Activated naive CD8-positive, alpha-beta T cell treated with anti-CD3 and anti-CD28 coated beads, Interleukin-2, amount 10 ng/mL, durations not matched to agents 7 days and 5 days (primary cell): ENCODE measurements around the gene TNFSF8. TPM values are rescaled to one million over a fixed set of nuclear protein-coding genes. Genes with fewer than 3 reads are reported as not detected.

Experiments
- ATAC-seq: fragments of 150-1000 bp; cut with Tn5 transposase; one replicate; pipeline ENCODE4 v1.10.0; 2021; ENCODE audit warnings: low read depth, moderate library complexity
- POLR2A ChIA-PET: fragments of 350-600 bp; sonication (Branson Sonifier 250); formaldehyde crosslinking; loops from one replicate; lab custom pipeline; 2021; ENCODE audit warnings: antibody characterized with exemption; lab: Charles Lee
- DNase-seq: peaks from one replicate; pipeline ENCODE4 v3.0.0; 2021
- H3K27ac Mint-ChIP-seq: one replicate; pipeline ENCODE4 v1.8.0; 2022; ENCODE audit warnings: mild to moderate bottlenecking, mixed read lengths
- H3K27me3 Mint-ChIP-seq: one replicate; pipeline ENCODE4 v1.8.0; 2022; ENCODE audit warnings: mild to moderate bottlenecking, moderate library complexity, mixed read lengths
- H3K36me3 Mint-ChIP-seq: one replicate; pipeline ENCODE4 v1.8.0; 2021; ENCODE audit warnings: mild to moderate bottlenecking, mixed read lengths
- H3K4me1 Mint-ChIP-seq: one replicate; pipeline ENCODE4 v1.8.0; 2021; ENCODE audit warnings: mixed read lengths
- H3K4me3 Mint-ChIP-seq: one replicate; pipeline ENCODE4 v1.8.0; 2022; ENCODE audit warnings: mild to moderate bottlenecking, moderate library complexity, mixed read lengths
- H3K9me3 Mint-ChIP-seq: one replicate; pipeline ENCODE4 v1.8.0; 2021; ENCODE audit warnings: mixed read lengths
- total RNA-seq, 2 experiments: library from RNA; stranded (reverse); gene quantifications; one replicate each; pipeline ENCODE4 v1.2.3, GENCODE V29; 2021

Gene TNFSF8
- total RNA-seq, 2 experiments from 2014 or later: 54.2 to 56.4 TPM

DNA sequence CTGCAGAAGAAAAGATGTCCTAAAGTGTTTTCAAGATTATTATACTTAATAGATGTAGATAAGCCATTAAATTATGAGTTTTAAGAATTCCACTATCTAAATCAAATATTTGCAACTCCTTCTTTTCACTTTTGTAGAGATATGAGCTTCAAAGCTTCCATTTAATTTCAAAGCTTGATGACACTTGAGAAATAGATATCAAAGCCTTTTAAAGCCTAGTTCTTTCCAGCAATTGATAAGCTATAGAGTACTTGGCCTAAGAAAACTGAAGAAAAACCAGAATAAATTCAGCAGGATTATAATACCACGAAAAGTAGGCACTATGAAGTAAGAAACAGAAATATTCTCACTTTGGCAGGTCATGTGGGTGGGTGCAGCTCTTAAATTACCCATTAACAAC is 1.7 kb downstream of the TNFSF8 start:
- H3K27me3 Mint-ChIP-seq: no peaks in the 10 kb centered on the region
- peaks cover 54% of the 10 kb centered on the region for H3K4me1 Mint-ChIP-seq
- peaks cover 28% of the 10 kb centered on the region for H3K36me3 Mint-ChIP-seq
- POLR2A ChIA-PET: interaction anchor here (0.9 to 5.4 kb wide), 24 partner anchors 9 to 543 kb away, joined by 3 to 137 read pairs (median 10); partner anchors contain the start of gene ATP6V1G1
- no peak for ATAC-seq
- no peaks in the 10 kb centered on the region for H3K9me3 Mint-ChIP-seq
- DNase-seq: no peak
- peak overlapping the region; percentile 96 for H3K27ac Mint-ChIP-seq
- peak overlapping the region; percentile 94 for H3K4me3 Mint-ChIP-seq

DNA sequence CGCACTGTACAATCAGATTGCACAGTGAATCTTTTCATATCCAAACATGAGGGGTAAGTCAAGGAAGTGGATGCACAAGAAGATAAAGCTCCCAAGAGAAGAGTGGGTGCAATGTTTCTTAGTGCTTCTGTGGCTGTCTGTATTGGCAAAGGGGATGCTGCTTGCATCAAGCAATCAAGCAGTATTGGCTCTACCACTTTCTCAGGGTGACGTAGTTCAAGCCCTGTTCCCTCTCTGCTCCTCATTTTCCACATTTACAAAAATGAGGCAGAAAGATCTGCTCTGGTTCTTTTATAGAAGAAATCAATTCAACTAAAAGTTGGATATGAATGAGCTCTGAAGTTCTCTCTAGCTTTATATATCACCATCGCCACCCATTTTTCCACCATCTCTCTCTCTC is 2.3 kb downstream of the TNFSF8 start:
- H3K27me3 Mint-ChIP-seq: no peaks in the 10 kb centered on the region
- H3K9me3 Mint-ChIP-seq: no peaks in the 10 kb centered on the region
- H3K36me3 Mint-ChIP-seq: peaks cover 33% of the 10 kb centered on the region
- no peak for ATAC-seq
- H3K27ac Mint-ChIP-seq: peak overlapping the region; percentile 96
- H3K4me1 Mint-ChIP-seq: peaks cover 59% of the 10 kb centered on the region
- H3K4me3 Mint-ChIP-seq: peak overlapping the region; percentile 94
- no peak for DNase-seq
- POLR2A ChIA-PET: interaction anchor here (0.6 to 5.4 kb wide), 19 partner anchors 8 to 318 kb away, joined by 3 to 137 read pairs (median 10); partner anchors contain the start of gene TMEM268

DNA sequence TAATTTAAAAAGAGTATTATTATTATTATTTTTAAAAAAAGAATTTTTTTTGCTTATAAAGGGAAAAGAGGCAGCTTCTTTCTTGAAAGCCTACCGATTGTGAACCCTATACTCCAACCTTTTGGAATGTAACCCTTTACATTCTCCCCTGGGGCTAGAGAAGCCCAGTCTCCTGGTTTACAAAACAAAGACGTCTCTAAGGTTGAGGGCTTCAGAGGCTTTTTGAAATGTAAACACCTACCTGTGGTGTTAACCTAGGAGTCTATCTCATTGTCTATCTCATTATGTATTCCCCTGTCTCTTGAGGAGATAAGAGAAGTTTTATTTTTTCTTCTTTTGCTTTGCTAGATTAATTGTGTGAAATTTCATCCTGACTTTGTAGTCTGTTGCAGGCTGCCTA is 4.7 kb downstream of the TNFSF8 start:
- peaks cover 67% of the 10 kb centered on the region for H3K4me1 Mint-ChIP-seq
- ATAC-seq: no peak
- no peaks in the 10 kb centered on the region for H3K27me3 Mint-ChIP-seq
- no peak for DNase-seq
- H3K36me3 Mint-ChIP-seq: peaks cover 57% of the 10 kb centered on the region
- peak overlapping the region; percentile 6 for H3K27ac Mint-ChIP-seq
- H3K4me3 Mint-ChIP-seq: peak overlapping the region; percentile 71
- POLR2A ChIA-PET: interaction anchor here (0.5 to 1.6 kb wide), 2 partner anchors 26 to 183 kb away, joined by 4 to 5 read pairs; no protein-coding TSS in a partner anchor
- no peaks in the 10 kb centered on the region for H3K9me3 Mint-ChIP-seq

DNA sequence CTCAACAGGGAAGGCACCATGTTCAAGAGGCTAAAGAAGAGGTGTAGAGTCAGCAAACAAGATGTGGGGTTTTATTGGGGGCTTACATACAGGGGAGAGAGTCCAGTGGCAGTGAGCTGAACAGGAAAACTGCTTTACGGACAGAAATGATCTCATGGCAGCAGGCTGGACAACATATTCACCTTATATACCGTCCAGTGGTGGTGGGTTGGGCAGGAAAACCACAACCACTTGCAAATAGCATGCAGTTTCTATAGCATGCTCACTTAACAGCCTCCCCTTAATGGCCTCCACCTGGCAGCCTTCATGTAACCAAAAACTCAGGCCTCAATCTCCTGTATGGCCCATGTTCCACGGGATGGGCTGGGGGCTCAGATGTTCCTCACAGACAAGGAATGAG is 5.4 kb downstream of the TNFSF8 start:
- POLR2A ChIA-PET: interaction anchor here (1.6 kb wide), 1 partner anchor 26 kb away, joined by 4 read pairs; no protein-coding TSS in a partner anchor
- ATAC-seq (no peak), DNase-seq (no peak)
- H3K36me3 Mint-ChIP-seq: peaks cover 60% of the 10 kb centered on the region
- H3K27me3 Mint-ChIP-seq: no peaks in the 10 kb centered on the region
- peaks cover 68% of the 10 kb centered on the region for H3K4me1 Mint-ChIP-seq
- peak overlapping the region; percentile 33 for H3K4me3 Mint-ChIP-seq
- H3K27ac Mint-ChIP-seq: peak overlapping the region; percentile 5
- no peaks in the 10 kb centered on the region for H3K9me3 Mint-ChIP-seq

DNA sequence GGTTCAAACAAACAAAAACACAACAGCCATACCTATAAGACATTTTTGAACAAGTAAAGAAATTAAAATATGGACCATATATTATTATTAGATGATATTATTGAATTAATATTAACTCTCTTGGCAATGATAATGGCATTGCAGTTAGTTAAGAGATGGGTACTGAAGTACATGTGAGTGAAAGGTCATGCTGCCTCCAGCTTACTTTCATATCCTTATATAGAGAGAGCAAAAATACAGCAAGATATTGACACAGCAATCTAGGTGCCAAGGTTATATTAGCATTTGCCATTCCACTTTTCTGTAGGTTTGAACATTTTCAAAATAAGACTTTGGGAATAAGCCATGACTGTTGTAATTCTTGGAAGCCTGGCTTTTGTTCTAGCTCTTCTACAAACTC is 6.1 kb downstream of the TNFSF8 start:
- POLR2A ChIA-PET: interaction anchor here (1.1 to 1.6 kb wide), 3 partner anchors 15 to 25 kb away, joined by 3 to 5 read pairs (median 4); no protein-coding TSS in a partner anchor
- Mint-ChIP-seq H3K4me1 (peaks cover 75% of the 10 kb centered on the region), H3K27ac (peak overlapping the region; percentile 5), H3K9me3 (no peaks in the 10 kb centered on the region), H3K36me3 (peaks cover 66% of the 10 kb centered on the region), H3K4me3 (peak overlapping the region; percentile 33), H3K27me3 (no peaks in the 10 kb centered on the region)
- ATAC-seq (no peak), DNase-seq (no peak)

DNA sequence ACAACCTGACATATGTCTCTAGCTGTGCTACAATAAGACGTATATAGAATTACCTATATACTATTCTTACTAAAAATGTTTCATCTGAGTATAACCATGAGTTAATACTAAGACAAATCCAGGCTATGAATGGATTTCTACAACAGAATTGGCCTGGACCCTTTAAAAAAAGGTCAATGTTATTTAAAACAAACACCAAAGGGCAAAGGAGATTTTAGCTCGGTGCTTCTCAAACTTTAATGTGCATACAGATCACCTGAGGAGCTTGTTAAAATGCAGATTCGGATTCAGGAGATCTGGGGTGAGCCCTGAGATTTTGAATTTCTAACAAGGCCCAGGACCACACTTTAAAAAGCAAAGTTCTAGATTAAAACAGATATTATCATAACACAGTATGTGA is 6.5 kb downstream of the TNFSF8 start:
- H3K9me3 Mint-ChIP-seq: no peaks in the 10 kb centered on the region
- DNase-seq: no peak
- peaks cover 77% of the 10 kb centered on the region for H3K4me1 Mint-ChIP-seq
- H3K27ac Mint-ChIP-seq: no peak overlapping the region
- POLR2A ChIA-PET: interaction anchor here (1.1 to 1.3 kb wide), 2 partner anchors 14 to 18 kb away, joined by 3 to 5 read pairs; no protein-coding TSS in a partner anchor
- peak overlapping the region; percentile 32 for H3K4me3 Mint-ChIP-seq
- peaks cover 65% of the 10 kb centered on the region for H3K36me3 Mint-ChIP-seq
- H3K27me3 Mint-ChIP-seq: no peaks in the 10 kb centered on the region
- ATAC-seq: no peak

DNA sequence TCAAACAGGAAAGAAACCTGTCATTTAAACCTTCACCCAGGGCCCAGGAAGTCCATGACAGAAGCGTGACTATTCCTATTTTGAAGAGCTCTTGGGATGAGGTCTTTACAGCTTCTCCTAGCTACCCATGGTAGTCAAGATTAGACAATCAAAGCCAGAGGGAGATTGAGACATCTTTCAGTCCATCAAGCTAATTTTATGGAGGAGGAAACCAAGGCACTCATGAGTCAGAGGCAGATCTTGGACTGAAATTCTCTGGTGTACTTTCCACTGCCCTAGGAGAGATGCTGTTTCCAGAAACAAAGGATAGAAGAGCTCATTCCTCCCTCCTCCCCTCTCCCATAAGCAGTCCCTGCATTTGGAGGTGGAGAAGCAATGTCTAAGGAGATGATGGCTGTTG is 9.2 kb downstream of the TNFSF8 start:
- no peaks in the 10 kb centered on the region for H3K27me3 Mint-ChIP-seq
- H3K9me3 Mint-ChIP-seq: no peaks in the 10 kb centered on the region
- ATAC-seq (no peak), DNase-seq (no peak)
- peak overlapping the region; percentile 80 for H3K27ac Mint-ChIP-seq
- H3K36me3 Mint-ChIP-seq: peaks cover 76% of the 10 kb centered on the region
- POLR2A ChIA-PET: interaction anchor here (2.7 to 3.0 kb wide), 2 partner anchors 10 to 12 kb away, joined by 10 to 13 read pairs; partner anchors contain the start of gene TNFSF8
- H3K4me3 Mint-ChIP-seq: peak overlapping the region; percentile 44
- peaks cover 80% of the 10 kb centered on the region for H3K4me1 Mint-ChIP-seq

DNA sequence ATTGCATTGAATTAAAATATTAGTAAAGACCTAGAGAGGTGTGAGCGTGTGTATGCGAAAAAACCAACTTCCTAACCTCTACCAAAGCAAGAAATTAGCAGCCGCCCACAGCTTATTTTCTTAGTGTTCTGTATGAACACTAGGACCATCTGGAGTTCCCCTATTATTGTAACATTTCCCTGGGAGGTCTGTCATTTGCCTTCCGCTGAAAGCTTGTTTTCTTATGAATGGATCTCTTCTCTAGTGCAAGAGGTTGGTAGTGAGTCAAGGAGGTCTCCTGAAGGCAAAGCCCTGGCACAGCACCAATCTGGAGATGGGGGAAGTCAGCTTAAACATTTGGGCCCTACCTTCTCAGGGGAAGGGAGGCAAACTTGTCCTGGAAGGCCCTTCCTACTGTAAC is 10.8 kb downstream of the TNFSF8 start:
- peaks cover 81% of the 10 kb centered on the region for H3K36me3 Mint-ChIP-seq
- POLR2A ChIA-PET: interaction anchor here (1.0 to 3.0 kb wide), 3 partner anchors 9 to 21 kb away, joined by 3 to 13 read pairs (median 9); no protein-coding TSS in a partner anchor
- no peak for DNase-seq
- H3K4me1 Mint-ChIP-seq: peaks cover 80% of the 10 kb centered on the region
- H3K27me3 Mint-ChIP-seq: no peaks in the 10 kb centered on the region
- H3K4me3 Mint-ChIP-seq: no peak overlapping the region
- no peaks in the 10 kb centered on the region for H3K9me3 Mint-ChIP-seq
- no peak overlapping the region for H3K27ac Mint-ChIP-seq
- no peak for ATAC-seq

DNA sequence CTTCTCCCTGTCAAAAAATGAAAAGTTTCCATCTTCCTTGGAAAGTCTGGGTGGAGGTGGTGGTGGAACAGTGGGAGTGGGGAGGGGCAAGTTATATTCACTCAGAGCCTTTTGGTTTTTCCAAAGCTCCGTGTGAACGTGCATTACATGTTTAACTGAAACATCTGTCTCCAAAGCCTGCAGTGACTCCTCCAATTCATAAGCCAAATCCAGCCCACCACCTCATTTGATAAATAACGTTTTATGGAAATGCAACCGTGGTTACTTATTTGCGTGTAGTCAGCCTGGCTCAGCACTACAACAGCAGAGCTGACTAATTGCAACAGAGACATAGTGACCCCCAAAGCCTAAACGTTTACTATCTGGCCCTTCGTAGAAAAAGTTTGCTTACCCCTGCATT is 13.9 kb downstream of the TNFSF8 start:
- ATAC-seq: no peak
- peaks cover 67% of the 10 kb centered on the region for H3K4me1 Mint-ChIP-seq
- H3K27me3 Mint-ChIP-seq: no peaks in the 10 kb centered on the region
- POLR2A ChIA-PET: interaction anchor here (5.0 kb wide), 1 partner anchor 12 kb away, joined by 34 read pairs; the partner anchor contains the start of gene TNFSF8
- no peaks in the 10 kb centered on the region for H3K9me3 Mint-ChIP-seq
- peaks cover 76% of the 10 kb centered on the region for H3K36me3 Mint-ChIP-seq
- no peak overlapping the region for H3K4me3 Mint-ChIP-seq
- no peak for DNase-seq
- H3K27ac Mint-ChIP-seq: no peak overlapping the region

DNA sequence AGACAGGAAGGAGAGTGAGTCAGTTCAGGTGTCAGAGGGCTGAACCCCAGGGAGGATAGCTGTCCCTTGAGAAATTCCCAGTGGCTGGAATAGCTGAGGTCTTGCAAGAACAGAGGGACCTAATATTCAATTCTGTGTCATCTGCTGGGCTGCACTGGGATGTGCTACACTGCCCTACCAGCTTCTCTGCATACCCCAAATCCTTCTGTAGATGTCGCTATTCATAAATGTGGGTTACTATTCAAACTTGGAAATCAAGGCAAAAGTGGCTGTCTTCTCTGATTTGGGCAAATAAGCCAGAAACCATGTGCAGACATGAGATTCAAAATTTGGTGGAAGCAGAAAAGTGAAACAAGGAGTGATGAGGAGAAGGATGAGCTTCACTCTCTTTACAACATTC is 16.3 kb downstream of the TNFSF8 start:
- Mint-ChIP-seq H3K36me3 (peaks cover 69% of the 10 kb centered on the region), H3K9me3 (no peaks in the 10 kb centered on the region), H3K27ac (no peak overlapping the region), H3K4me1 (peaks cover 67% of the 10 kb centered on the region), H3K27me3 (no peaks in the 10 kb centered on the region), H3K4me3 (no peak overlapping the region)
- POLR2A ChIA-PET: interaction anchor here (0.5 to 5.0 kb wide), 4 partner anchors 15 to 77 kb away, joined by 3 to 34 read pairs (median 4); partner anchors contain the start of gene TNFSF8
- ATAC-seq (no peak), DNase-seq (no peak)

DNA sequence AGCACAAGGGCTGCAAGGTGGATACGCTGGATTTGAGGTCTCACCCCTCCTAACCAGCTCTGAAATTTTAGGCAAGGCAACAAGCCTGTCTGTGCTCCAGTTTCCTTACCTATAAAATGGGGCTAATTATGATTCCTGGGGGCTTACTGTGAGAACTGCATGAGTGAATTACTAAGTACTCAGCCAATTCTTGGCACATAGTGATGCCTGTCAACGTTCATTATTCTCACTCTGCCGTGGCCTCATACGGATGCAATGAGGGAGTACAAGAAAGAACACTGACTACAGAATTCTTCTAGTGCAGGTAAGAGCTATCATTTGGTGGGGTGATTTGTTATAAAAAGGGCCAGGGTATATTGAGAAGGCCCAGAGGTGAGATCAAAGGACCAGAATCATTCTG is 16.7 kb downstream of the TNFSF8 start:
- H3K27me3 Mint-ChIP-seq: no peaks in the 10 kb centered on the region
- H3K27ac Mint-ChIP-seq: no peak overlapping the region
- no peak overlapping the region for H3K4me3 Mint-ChIP-seq
- H3K36me3 Mint-ChIP-seq: peaks cover 71% of the 10 kb centered on the region
- H3K9me3 Mint-ChIP-seq: no peaks in the 10 kb centered on the region
- H3K4me1 Mint-ChIP-seq: peaks cover 70% of the 10 kb centered on the region
- DNase-seq (no peak), ATAC-seq (no peak)
- POLR2A ChIA-PET: interaction anchor here (1.0 to 5.0 kb wide), 4 partner anchors 15 to 77 kb away, joined by 3 to 34 read pairs (median 4); partner anchors contain the start of gene TNFSF8

DNA sequence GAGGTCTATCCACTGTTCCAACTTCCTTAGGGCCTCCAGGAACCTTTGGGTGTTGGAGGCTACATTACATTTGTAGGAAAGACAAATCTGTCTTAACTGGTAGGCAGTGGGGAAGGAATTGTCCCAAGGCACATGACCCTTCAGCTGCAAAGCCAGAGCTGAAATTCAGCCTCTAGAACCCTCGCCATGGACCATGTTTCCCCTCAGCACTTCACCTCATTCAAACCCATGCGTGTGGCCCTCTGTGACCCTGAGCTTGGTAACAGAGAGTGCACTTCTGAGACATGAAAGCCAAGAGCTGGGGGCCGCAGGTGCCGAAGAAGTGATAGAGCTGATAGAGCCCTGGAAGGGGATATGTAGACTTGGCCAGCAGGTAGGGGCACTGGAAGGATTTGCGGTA is 17.2 kb downstream of the TNFSF8 start:
- no peak for ATAC-seq
- no peak overlapping the region for H3K4me3 Mint-ChIP-seq
- H3K4me1 Mint-ChIP-seq: peaks cover 74% of the 10 kb centered on the region
- H3K9me3 Mint-ChIP-seq: no peaks in the 10 kb centered on the region
- POLR2A ChIA-PET: interaction anchor here (1.0 to 5.0 kb wide), 2 partner anchors 16 to 26 kb away, joined by 3 to 34 read pairs; partner anchors contain the start of gene TNFSF8
- no peak overlapping the region for H3K27ac Mint-ChIP-seq
- H3K27me3 Mint-ChIP-seq: no peaks in the 10 kb centered on the region
- peaks cover 72% of the 10 kb centered on the region for H3K36me3 Mint-ChIP-seq
- no peak for DNase-seq

DNA sequence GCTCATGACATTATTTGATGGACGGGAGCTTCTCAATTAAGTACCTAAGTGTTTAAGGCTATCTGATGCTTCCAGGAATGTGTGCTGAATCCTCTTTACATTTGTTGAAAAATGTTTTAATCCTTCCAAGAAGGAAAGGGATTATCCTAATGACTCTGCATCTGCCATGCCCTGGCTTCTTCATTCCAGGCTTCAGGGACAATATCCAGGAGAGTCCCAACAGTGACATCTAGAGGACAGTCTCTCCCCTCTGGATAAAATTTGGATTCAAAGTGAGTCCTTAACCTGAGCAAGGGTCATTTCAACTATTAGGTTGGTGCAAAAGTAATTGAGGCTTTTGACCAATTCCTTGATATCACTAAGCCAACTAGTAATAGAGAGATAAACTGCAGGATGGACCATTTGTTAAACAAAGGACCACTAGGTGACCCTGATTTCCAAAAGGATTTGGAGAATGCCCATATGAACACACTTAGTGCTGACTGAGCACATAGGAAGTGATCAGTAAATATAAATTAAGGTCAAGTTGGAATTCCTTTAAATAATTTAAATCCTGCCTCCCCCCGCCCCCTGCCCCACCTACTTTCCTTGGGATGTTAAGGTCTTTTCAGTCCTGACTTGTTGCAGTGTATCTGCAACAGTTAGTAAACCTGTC is 19.1 kb downstream of the TNFSF8 start:
- DNase-seq (no peak), ATAC-seq (no peak)
- POLR2A ChIA-PET: interaction anchor here (1.0 to 8.8 kb wide), 2 partner anchors 18 to 100 kb away, joined by 3 to 137 read pairs; partner anchors contain the start of gene TNFSF8
- H3K9me3 Mint-ChIP-seq: no peaks in the 10 kb centered on the region
- H3K27ac Mint-ChIP-seq: peak overlapping the region; percentile 87
- H3K4me1 Mint-ChIP-seq: peaks cover 76% of the 10 kb centered on the region
- peaks cover 67% of the 10 kb centered on the region for H3K36me3 Mint-ChIP-seq
- no peaks in the 10 kb centered on the region for H3K27me3 Mint-ChIP-seq
- H3K4me3 Mint-ChIP-seq: no peak overlapping the region
